ENCODE data around the gene TLR9.

- TF ChIP-seq CTCF (conservative IDR thresholded peaks at IDR 0.05 in 1 of 2, IDR thresholded peaks at IDR 0.05 in 1 of 2; ENCODE audit: low read depth in 1 of 2, low read length in 2 of 2) (no peak), EZH2 (IDR thresholded peaks at IDR 0.05; ENCODE audit: low read length, missing control alignments) (no peak)
Measured at GRCh38 chr3:52250122-52250521, 24.7 kb upstream of the TLR9 start.

All from fibroblast of lung (primary cell).